ENCODE results near the gene PDZD2.

DNA sequence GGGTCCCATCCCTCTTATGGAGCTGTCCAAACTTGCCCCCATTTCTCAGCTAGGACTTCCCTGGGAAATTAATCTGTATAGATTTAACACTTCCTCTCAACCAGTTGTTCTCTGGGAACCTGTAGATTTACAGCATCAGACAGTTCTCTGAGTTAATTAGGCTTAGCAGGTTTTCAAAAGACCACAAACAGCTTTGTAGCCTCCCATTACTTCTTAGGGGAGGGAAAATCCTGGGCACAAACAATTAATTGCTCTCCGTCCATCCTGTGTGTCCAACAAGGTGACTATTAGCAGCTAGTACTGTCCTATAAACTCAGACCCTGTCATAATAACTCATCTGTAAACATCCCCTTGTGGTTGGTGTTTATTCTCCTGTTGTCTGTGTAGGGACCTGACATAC, 337.2 kb downstream of the PDZD2 start:
- TF ChIP-seq, protein P1, sequence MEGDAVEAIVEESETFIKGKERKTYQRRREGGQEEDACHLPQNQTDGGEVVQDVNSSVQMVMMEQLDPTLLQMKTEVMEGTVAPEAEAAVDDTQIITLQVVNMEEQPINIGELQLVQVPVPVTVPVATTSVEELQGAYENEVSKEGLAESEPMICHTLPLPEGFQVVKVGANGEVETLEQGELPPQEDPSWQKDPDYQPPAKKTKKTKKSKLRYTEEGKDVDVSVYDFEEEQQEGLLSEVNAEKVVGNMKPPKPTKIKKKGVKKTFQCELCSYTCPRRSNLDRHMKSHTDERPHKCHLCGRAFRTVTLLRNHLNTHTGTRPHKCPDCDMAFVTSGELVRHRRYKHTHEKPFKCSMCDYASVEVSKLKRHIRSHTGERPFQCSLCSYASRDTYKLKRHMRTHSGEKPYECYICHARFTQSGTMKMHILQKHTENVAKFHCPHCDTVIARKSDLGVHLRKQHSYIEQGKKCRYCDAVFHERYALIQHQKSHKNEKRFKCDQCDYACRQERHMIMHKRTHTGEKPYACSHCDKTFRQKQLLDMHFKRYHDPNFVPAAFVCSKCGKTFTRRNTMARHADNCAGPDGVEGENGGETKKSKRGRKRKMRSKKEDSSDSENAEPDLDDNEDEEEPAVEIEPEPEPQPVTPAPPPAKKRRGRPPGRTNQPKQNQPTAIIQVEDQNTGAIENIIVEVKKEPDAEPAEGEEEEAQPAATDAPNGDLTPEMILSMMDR (conservative IDR thresholded peaks at IDR 0.05; ENCODE audit: low read length): no peak
- TF ChIP-seq EZH2phosphoT487 (IDR thresholded peaks at IDR 0.05; ENCODE audit: borderline replicate concordance): no peak

Data from Loucy (cell line).